Mammary epithelial cell (primary cell): Measurements from ENCODE around the gene GNMT.

Experiments used
- EZH2 ChIP-seq: IDR thresholded peaks from 2 replicates; pipeline ENCODE4 v1.6.1; 2012; ENCODE audit warnings: low read length, inconsistent platforms, borderline replicate concordance
- TF ChIP-seq, protein P1 (sequence below), 2 donors: IDR thresholded peaks in 1 of 2; conservative IDR thresholded peaks in 1 of 2; 2 replicates each; pipeline ENCODE4 v1.5.1; 2011 to 2012; ENCODE audit warnings: inconsistent platforms in 2 of 2, low read length in 2 of 2, mild to moderate bottlenecking in 2 of 2, control low read depth in 1 of 2, low read depth in 1 of 2; ENCODE audit not compliant: insufficient read depth in 1 of 2; ENCODE audit errors: extremely low read depth in 1 of 2

- TF ChIP-seq, protein P1, sequence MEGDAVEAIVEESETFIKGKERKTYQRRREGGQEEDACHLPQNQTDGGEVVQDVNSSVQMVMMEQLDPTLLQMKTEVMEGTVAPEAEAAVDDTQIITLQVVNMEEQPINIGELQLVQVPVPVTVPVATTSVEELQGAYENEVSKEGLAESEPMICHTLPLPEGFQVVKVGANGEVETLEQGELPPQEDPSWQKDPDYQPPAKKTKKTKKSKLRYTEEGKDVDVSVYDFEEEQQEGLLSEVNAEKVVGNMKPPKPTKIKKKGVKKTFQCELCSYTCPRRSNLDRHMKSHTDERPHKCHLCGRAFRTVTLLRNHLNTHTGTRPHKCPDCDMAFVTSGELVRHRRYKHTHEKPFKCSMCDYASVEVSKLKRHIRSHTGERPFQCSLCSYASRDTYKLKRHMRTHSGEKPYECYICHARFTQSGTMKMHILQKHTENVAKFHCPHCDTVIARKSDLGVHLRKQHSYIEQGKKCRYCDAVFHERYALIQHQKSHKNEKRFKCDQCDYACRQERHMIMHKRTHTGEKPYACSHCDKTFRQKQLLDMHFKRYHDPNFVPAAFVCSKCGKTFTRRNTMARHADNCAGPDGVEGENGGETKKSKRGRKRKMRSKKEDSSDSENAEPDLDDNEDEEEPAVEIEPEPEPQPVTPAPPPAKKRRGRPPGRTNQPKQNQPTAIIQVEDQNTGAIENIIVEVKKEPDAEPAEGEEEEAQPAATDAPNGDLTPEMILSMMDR (conservative IDR thresholded peaks at IDR 0.05 in 1 of 2, IDR thresholded peaks at IDR 0.05 in 1 of 2; ENCODE audit: extremely low read depth in 1 of 2, insufficient read depth in 1 of 2, low read depth in 1 of 2, low read length in 2 of 2) = no peak
- TF ChIP-seq EZH2 = no peak
These were observed 8.2 kb downstream of the GNMT start for GRCh38 chr6:42968783-42969182.
